Lower leg skin (tissue), 3 donors: ENCODE data around the gene RTRAF.

Source experiments
- CTCF ChIP-seq, 3 donors: fragments of 450-650 bp; IDR thresholded peaks; one replicate each; pipeline ENCODE4 v1.5.1; 2016; ENCODE audit warnings: antibody characterized with exemption in 3 of 3, mild to moderate bottlenecking in 3 of 3, moderate library complexity in 2 of 3
- POLR2A ChIP-seq, 2 donors: fragments of 450-650 bp; IDR thresholded peaks; one replicate each; pipeline ENCODE4 v1.6.1; 2016 to 2017; ENCODE audit warnings: antibody characterized with exemption in 2 of 2, mild to moderate bottlenecking in 1 of 2, moderate library complexity in 1 of 2

GRCh38 chr14:51981218-51981854 is 8.0 kb upstream of the RTRAF start:
- TF ChIP-seq CTCF (IDR thresholded peaks at IDR 0.05) (no peak), POLR2A (IDR thresholded peaks at IDR 0.05) (no peak)
